Measurements from ENCODE around the gene PDHX.
A peak's percentile ranks its signal among the peaks of the same experiment; 100 is the strongest.

Gene PDHX

GRCh38 chr11:35042913-35043312 lies 126.5 kb downstream of the PDHX start:
- DNase-seq (ENCODE audit: extremely low read depth in 1 of 2, low read depth in 1 of 2), result no peak

- DNase-seq (ENCODE audit: extremely low read depth in 1 of 2, low read depth in 1 of 2), result no peak
Measured at GRCh38 chr11:35043936-35044335, 127.5 kb downstream of the PDHX start.

GRCh38 chr11:35045236-35045820 lies 128.9 kb downstream of the PDHX start:
- DNase-seq (ENCODE audit: extremely low read depth in 1 of 2, low read depth in 1 of 2), result peak in 1 of 2 donors; percentile 30

Data from stimulated activated CD8-positive, alpha-beta memory T cell treated with anti-CD3 and anti-CD28 coated beads, Interleukin-7, amount 100 ng/mL, for 48 hours (primary cell).